ENCODE results near the gene SYNE1. TPM values are rescaled to one million over a fixed set of nuclear protein-coding genes. Genes with fewer than 3 reads are reported as not detected.
"Not testable (repeated sequence)": the region's sequence is repeated elsewhere in the genome, so short reads cannot be mapped to it uniquely, and the experiment has no call there.

Gene SYNE1
- total RNA-seq, 1 donor from 2014 or later, result 43.8 TPM

DNA sequence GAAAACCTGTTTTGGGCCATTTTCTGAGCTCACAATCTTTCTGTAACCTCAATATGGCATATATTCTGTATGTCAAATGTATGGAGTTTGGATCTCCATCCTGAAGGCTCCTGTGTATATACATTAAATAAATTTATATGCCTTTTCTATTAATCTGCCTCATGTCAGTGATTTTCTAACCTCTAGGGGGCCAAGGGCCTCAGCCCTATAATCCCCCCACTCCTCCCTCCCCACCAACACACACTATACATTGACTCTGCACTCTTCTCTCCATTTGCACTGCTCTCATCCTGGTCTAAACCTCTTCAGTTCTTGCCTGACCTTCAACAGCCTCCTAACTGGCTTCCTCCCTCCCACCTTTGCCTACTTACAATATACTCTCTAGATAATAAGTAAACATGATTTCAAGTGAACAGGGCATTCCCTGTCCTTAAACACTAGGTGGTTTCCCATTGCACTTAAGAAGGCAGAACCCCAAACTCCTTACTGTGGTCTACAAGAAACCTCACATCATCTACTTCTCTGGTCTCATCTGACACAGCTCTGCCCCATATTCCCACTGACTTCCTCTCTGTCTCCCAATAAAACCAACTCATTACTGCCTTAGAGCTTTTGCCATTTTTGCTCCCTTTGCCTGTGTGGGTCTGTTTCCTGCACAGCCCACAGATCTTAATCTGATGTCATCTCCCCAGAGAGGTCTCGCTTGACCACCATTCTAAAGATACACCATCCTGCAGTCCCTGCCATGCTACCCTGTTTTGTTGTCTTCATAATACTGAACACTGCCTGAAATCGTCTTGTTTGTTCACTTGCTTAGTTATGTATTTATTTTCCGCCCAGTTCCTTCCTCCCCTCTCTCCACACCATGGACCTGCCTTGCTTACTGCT lies 213.7 kb downstream of the SYNE1 start:
- Mint-ChIP-seq H3K36me3 (ENCODE audit: insufficient read depth) (no peaks in the 10 kb centered on the region), H3K27ac (no peak overlapping the region), H3K9me3 (ENCODE audit: low read depth) (peaks cover 9% of the 10 kb centered on the region), H3K27me3 (peaks cover 9% of the 10 kb centered on the region), H3K4me1 (ENCODE audit: low read depth) (peaks cover 3% of the 10 kb centered on the region), H3K4me3 (ENCODE audit: low read depth) (no peak overlapping the region)
- TF ChIP-seq, protein P1, sequence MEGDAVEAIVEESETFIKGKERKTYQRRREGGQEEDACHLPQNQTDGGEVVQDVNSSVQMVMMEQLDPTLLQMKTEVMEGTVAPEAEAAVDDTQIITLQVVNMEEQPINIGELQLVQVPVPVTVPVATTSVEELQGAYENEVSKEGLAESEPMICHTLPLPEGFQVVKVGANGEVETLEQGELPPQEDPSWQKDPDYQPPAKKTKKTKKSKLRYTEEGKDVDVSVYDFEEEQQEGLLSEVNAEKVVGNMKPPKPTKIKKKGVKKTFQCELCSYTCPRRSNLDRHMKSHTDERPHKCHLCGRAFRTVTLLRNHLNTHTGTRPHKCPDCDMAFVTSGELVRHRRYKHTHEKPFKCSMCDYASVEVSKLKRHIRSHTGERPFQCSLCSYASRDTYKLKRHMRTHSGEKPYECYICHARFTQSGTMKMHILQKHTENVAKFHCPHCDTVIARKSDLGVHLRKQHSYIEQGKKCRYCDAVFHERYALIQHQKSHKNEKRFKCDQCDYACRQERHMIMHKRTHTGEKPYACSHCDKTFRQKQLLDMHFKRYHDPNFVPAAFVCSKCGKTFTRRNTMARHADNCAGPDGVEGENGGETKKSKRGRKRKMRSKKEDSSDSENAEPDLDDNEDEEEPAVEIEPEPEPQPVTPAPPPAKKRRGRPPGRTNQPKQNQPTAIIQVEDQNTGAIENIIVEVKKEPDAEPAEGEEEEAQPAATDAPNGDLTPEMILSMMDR (IDR thresholded peaks at IDR 0.05; ENCODE audit: unreplicated experiment), result no peak
- DNase-seq (ENCODE audit: low spot score, unreplicated experiment), result no peak

DNA sequence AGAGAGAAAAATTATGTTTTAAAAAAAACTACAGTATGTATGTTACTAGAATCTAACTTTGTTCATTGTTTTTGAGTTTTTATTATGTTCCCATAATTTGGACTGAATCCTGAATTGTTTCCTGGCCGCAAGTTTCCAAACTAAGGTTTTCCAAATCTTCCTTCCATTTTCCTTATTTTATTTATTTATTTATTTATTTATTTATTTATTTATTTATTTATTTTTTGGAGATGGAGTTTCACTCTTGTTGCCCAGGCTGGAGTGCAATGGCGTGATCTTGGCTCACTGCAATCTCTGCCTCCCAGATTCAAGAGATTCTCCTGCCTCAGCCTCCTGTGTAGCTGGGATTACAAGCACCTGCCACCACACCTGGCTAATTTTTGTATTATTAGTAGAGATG lies 215.7 kb downstream of the SYNE1 start:
- not testable (repeated sequence) for H3K4me3 Mint-ChIP-seq (ENCODE audit: low read depth); H3K4me1 Mint-ChIP-seq (ENCODE audit: low read depth); H3K36me3 Mint-ChIP-seq (ENCODE audit: insufficient read depth); H3K27me3 Mint-ChIP-seq; H3K9me3 Mint-ChIP-seq (ENCODE audit: low read depth); H3K27ac Mint-ChIP-seq; DNase-seq (ENCODE audit: low spot score, unreplicated experiment)

- DNase-seq (ENCODE audit: low spot score, unreplicated experiment), result no peak
- Mint-ChIP-seq H3K36me3 (ENCODE audit: insufficient read depth) (no peaks in the 10 kb centered on the region), H3K4me1 (ENCODE audit: low read depth) (peaks cover 5% of the 10 kb centered on the region), H3K9me3 (ENCODE audit: low read depth) (peaks cover 9% of the 10 kb centered on the region), H3K27me3 (no peaks in the 10 kb centered on the region), H3K4me3 (ENCODE audit: low read depth) (no peak overlapping the region), H3K27ac (no peak overlapping the region)
- TF ChIP-seq, protein P1 (IDR thresholded peaks at IDR 0.05; ENCODE audit: unreplicated experiment), result no peak
These were observed 216.5 kb downstream of the SYNE1 start for GRCh38 chr6:152420696-152421095.

- Mint-ChIP-seq H3K27ac (no peak overlapping the region), H3K9me3 (ENCODE audit: low read depth) (peaks cover 9% of the 10 kb centered on the region), H3K4me3 (ENCODE audit: low read depth) (no peak overlapping the region), H3K36me3 (ENCODE audit: insufficient read depth) (no peaks in the 10 kb centered on the region), H3K27me3 (no peaks in the 10 kb centered on the region), H3K4me1 (ENCODE audit: low read depth) (peaks cover 2% of the 10 kb centered on the region)
- TF ChIP-seq, protein P1 (IDR thresholded peaks at IDR 0.05; ENCODE audit: unreplicated experiment), result no peak
- DNase-seq (ENCODE audit: low spot score, unreplicated experiment), result no peak
These were observed 218.6 kb downstream of the SYNE1 start for GRCh38 chr6:152418551-152418950.

DNA sequence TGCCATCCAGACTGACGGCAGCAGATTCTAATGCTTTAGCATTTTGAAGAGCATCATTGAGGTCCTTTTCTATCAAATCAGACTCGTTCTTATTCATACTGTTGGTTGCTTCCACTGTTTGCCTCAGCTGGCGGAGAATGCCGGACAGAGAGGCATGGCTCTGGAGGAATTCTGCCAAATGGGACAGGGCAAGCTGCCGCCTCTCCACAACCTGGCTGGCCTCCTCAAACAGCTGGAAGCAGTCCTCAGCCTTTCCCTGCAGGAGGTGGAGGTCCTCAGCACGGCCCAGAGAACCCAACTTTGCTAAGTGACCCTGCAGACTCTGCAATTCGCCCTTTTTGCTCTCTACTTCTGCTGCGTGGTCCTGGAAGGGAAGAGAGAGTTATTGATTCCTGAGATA lies 220.5 kb downstream of the SYNE1 start:
- no peak for DNase-seq (ENCODE audit: low spot score, unreplicated experiment)
- Mint-ChIP-seq H3K27ac (no peak overlapping the region), H3K4me1 (ENCODE audit: low read depth) (peaks cover 2% of the 10 kb centered on the region), H3K36me3 (ENCODE audit: insufficient read depth) (no peaks in the 10 kb centered on the region), H3K4me3 (ENCODE audit: low read depth) (no peak overlapping the region), H3K27me3 (no peaks in the 10 kb centered on the region), H3K9me3 (ENCODE audit: low read depth) (peaks cover 9% of the 10 kb centered on the region)
- TF ChIP-seq, protein P1 (IDR thresholded peaks at IDR 0.05; ENCODE audit: unreplicated experiment), result no peak
